Large intestine (tissue), 12 donors: ENCODE data around the gene MYH7. TPM values are rescaled to one million over a fixed set of nuclear protein-coding genes. Genes with fewer than 3 reads are reported as not detected.

Source experiments
- DNase-seq, 2 donors: peaks; one replicate each; pipeline versions ENCODE4 v3.0.0 to v3.0.0-alpha.2; 2013
- H3K27ac ChIP-seq: one replicate; pipeline ENCODE4 v1.5.1; 2013; ENCODE audit warnings: low read length
- H3K27me3 ChIP-seq: 2 replicates; pipeline ENCODE4 v1.6.1; 2013; ENCODE audit warnings: low read length; ENCODE audit not compliant: control insufficient read depth, insufficient read depth
- H3K36me3 ChIP-seq: 2 replicates; pipeline ENCODE4 v1.6.1; 2013; ENCODE audit warnings: low read length; ENCODE audit not compliant: control insufficient read depth, insufficient read depth
- H3K4me1 ChIP-seq: one replicate; pipeline ENCODE4 v1.6.1; 2013; ENCODE audit warnings: low read length; ENCODE audit not compliant: control insufficient read depth, insufficient read depth
- H3K4me3 ChIP-seq: one replicate; pipeline ENCODE4 v1.5.1; 2013; ENCODE audit warnings: low read length
- H3K9me3 ChIP-seq: one replicate; pipeline ENCODE4 v1.6.1; 2013; ENCODE audit warnings: mild to moderate bottlenecking, low read depth, low read length, moderate library complexity; ENCODE audit not compliant: control insufficient read depth
- WGBS: methylation state at CpG from one replicate; pipeline ENCODE4 v1.1.5; 2013; ENCODE audit warnings: low lambda C conversion rate; ENCODE audit not compliant: insufficient coverage; 5-methylcytosine and 5-hydroxymethylcytosine counted together
- long read RNA-seq, 11 donors: transcript quantifications; one replicate each; lab custom pipeline, GENCODE V29; 2026
- polyA plus RNA-seq: library from polyadenylated mRNA; unstranded; fragments of 120-200 nt; gene quantifications from one replicate; pipeline ENCODE4 v1.2.1, GENCODE V29; 2013

MYH7 gene
- polyA plus RNA-seq, result 0.91 TPM
- long read RNA-seq, donor 1, result 0 reads
- long read RNA-seq, donor 2, result 0 reads
- long read RNA-seq, donor 3, result 0 reads
- long read RNA-seq, donor 4, result 0 reads
- long read RNA-seq, donor 5, result 0 reads
- long read RNA-seq, donor 6, result 0 reads
- long read RNA-seq, donor 7, result 0 reads
- long read RNA-seq, donor 8, result 0 reads
- long read RNA-seq, donor 9, result 0 reads
- long read RNA-seq, donor 10, result 0 reads
- long read RNA-seq, donor 11, result 0 reads

DNA sequence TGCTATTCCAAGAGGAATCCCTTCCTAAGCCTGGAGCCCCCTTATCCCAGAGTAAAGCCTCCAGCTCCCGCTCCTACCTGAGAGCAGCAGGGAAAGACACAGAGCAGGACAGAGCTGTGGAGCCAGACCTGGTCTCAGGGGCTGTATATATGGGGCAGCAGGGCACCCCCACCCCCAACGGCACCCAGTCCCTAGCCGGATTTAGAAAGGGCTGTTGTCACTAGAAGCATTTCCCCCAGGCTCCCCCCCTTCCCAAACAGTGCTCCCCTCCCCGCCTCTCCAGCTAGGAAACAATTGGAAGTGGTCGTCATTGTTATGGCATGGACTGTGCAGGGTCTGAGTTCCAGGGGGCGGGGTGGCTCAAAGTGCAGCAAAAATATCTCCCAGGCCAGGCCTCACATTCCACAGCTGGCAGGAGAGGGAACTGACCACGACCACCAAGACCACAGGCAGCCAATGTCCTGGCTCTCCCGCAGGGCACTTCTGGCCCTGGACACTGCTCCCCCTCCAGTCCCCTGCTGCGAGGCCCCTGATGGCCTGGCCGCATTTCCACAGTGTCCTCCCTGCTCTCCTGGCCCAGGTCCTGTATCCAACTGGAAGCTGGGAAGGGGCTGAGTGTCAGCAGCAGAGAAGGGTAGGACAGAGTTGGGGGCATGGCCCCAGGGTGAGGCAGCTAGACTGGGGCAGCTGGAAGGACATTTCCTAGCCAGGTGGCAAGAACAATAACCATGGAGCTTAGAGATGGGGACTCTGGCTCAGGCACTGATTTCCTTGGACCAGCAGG is at the start of gene MYH7:
Gene MYH7, minus strand, starts transcription at position 118 of the 784 bp plus-strand sequence. CDS start 1,928 bp downstream, outside the sequence.
- WGBS, result no CpG with 5 or more reads among the region's 10 CpGs
- no peaks in the 10 kb centered on the region for H3K9me3 ChIP-seq
- peaks cover 5% of the 10 kb centered on the region for H3K4me1 ChIP-seq
- H3K4me3 ChIP-seq, result no peak within 1 kb of the TSS
- H3K27ac ChIP-seq, result peak within 1 kb of the TSS; percentile 30
- no peak for DNase-seq
- no peaks in the 10 kb centered on the region for H3K27me3 ChIP-seq
- no peaks in the 10 kb centered on the region for H3K36me3 ChIP-seq

DNA sequence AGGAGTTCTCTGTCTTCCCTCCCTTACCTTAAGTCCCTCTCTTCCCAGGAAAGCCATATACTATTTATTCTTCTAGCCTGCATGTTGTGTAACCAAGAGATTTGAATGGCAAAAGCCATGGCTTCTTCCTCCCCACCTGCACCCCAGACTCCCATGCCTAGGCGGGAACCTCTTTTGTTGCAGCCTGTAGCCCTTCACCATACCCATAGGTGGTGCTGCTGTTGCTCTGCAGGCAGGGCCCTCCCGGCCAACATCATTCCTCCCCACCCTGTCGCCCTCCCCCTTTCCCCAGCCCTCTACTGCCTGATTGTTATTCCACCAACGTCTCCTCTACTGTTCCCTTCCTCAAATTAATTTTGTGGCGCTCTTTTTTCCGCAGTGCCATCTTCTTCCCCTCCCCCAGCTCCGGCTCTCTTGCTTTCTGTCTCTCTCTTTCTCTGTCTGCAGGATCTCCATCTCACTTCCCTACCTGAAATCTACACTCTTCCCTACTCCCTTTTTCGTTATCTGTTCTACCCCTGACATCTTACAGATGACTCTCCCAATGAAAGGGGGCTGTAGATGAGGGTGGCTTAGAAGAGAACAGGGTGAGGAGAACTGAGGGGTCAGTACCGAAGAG is 47.9 kb upstream of the MYH7 start:
- Histone ChIP-seq H3K27ac (no peak overlapping the region), H3K4me3 (no peak overlapping the region), H3K36me3 (peaks cover 32% of the 10 kb centered on the region), H3K27me3 (no peaks in the 10 kb centered on the region), H3K4me1 (peaks cover 10% of the 10 kb centered on the region), H3K9me3 (no peaks in the 10 kb centered on the region)
- no peak for DNase-seq
- WGBS, result 43% methylated on average over 4 of the region's 9 CpGs

DNA sequence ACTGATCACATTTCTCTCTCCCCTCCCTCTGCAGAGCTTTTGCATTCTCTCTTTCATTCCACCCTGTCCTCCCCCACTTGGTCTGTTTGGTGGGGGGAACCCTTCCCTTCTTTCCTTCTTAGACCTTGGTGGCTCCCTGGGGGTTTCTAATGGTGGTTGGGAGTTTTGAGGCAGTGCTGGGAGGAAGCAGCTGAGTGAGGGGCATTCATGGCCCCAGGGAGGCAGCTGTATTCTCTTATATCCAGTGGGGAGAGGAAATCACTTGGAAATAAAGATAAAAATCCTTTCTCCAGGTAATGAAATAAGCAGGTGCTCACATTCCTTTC is 47.3 kb upstream of the MYH7 start:
- no peak overlapping the region for H3K4me3 ChIP-seq
- H3K9me3 ChIP-seq, result no peaks in the 10 kb centered on the region
- no peak for DNase-seq
- no peak overlapping the region for H3K27ac ChIP-seq
- H3K27me3 ChIP-seq, result no peaks in the 10 kb centered on the region
- peaks cover 10% of the 10 kb centered on the region for H3K4me1 ChIP-seq
- peaks cover 31% of the 10 kb centered on the region for H3K36me3 ChIP-seq

DNA sequence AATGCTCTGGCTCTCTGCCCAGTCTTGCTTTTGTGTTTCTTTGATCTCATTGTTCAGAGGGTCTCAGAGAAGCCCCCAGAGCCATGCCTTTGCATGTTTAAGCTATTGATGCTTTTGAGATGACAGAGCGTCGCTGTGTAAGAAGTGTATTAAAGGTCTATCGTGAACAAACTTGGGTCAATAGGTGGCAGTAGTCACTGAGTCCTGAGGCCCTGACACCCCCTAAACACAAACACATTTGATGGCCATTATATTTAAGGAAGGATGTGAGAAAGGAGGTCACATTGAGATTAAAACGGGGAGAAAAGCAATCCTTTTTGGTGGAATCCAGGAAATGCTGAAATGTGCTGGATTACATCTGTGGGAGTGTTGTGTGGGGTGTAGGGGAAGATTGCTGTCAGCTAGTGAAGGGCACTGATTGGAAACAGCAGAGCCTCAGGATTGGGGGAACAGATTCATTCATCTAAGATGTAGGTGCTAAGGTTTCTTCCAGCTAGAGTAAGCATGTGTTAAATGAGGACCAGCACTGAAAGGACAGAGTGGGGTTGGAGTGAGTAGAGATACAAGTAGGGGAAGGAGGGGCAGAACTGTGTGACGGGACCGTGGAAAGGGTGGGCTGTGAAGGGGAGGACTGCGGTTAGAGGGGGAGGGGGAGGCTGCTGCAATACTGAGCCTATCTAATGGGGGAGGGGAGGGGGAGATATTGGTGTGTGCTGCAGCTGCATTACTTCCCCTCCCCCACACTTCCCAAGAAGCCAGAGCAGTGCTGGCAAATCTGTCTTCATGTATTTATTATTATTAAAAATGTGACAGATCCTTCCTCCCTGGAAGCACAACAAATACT is 46.7 kb upstream of the MYH7 start:
- H3K9me3 ChIP-seq, result no peaks in the 10 kb centered on the region
- no peaks in the 10 kb centered on the region for H3K27me3 ChIP-seq
- peaks cover 36% of the 10 kb centered on the region for H3K36me3 ChIP-seq
- peaks cover 10% of the 10 kb centered on the region for H3K4me1 ChIP-seq
- H3K4me3 ChIP-seq, result no peak overlapping the region
- no peak for DNase-seq
- H3K27ac ChIP-seq, result no peak overlapping the region
- 60% methylated on average over 1 of the region's 7 CpGs for WGBS

DNA sequence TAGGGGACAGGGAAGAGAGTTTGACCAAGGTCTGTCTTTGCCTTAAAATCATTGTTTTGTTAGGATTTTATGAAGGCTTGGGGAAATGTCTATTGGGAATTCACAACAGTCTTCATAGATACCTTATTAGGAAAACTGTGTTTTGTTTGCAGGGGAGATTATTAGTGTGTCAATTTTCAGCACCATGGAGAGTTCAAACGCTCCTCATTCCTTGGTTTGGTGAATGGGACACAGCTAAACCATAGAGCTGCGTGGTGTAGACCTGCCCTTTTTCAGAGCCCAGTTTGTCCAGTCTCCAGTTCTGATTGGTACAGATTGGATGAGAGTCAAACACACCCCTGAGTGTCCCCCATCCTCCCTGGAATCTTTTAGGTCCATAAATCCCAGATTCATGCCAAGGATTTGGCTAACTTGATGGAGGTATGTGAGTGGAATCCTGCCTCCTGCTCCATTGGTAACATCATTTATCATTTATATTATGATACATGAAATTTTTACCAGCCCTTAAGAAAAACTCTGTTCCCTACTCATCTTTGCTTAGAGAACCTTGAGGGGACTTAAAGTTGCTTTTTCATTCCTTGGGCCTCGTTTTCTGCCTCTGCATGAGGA is 46.0 kb upstream of the MYH7 start:
- no peaks in the 10 kb centered on the region for H3K27me3 ChIP-seq
- H3K4me1 ChIP-seq, result peaks cover 10% of the 10 kb centered on the region
- no peak overlapping the region for H3K27ac ChIP-seq
- no peak overlapping the region for H3K4me3 ChIP-seq
- DNase-seq, result peak in 1 of 2 donors; percentile 14
- peaks cover 37% of the 10 kb centered on the region for H3K36me3 ChIP-seq
- WGBS, result 100% methylated on average over 1 of the region's 3 CpGs
- H3K9me3 ChIP-seq, result no peaks in the 10 kb centered on the region

DNA sequence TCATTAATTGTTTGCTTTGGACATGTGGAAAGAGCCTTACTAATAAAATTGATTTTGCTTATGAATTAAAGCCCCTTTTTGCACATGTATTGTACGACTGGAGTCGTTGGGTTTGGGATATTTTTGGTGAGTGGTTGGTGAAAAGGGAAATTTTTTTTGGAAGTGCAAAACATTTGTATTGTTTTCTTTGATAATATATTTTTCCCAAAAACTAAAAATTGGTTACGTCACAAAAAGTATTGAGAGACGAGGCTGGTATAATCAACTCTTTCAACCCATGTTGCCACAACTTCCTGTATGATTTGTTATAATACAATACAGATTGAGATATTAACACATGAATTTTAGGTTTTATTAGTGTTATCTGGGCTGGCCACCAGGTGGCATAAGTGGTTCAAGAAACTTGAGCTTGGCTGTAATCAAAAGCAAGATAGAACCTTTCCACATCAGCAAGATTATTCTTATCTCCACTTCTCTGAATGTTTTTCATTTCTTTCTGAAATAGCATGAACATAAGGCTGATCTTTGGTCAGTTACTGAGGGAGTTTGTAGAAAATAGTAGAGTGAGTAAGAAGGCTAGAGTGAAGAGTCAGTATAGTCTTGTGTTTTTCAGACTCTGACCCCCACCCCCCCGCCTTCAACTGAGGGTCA is 42.8 kb upstream of the MYH7 start:
- Histone ChIP-seq H3K4me1 (peaks cover 10% of the 10 kb centered on the region), H3K27ac (peak overlapping the region; percentile 82), H3K27me3 (no peaks in the 10 kb centered on the region), H3K4me3 (no peak overlapping the region), H3K36me3 (peaks cover 52% of the 10 kb centered on the region), H3K9me3 (no peaks in the 10 kb centered on the region)
- WGBS, result 69% methylated on average over 2 of the region's 5 CpGs
- DNase-seq, result peak; percentile 71 to 79

DNA sequence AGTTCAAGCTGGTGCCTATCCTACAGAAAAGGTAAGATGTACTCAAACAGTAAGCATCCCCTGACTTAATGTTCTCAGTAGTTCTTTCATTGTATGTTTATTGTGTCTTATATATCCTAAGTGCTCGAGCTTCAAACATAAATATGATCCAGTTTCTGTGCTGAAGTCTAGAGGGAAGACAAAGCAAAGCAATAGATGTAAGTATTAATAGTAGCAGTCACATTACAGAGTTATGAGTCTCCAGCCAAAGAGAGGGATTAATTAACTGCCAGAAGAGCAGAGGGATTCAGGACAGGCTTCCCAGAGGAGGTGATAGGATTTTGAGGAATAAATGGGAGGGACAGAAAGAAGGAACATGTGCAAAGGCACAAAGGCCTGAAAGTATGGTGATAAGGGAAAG is 35.5 kb upstream of the MYH7 start:
- H3K36me3 ChIP-seq, result peaks cover 36% of the 10 kb centered on the region
- no peaks in the 10 kb centered on the region for H3K9me3 ChIP-seq
- H3K27me3 ChIP-seq, result no peaks in the 10 kb centered on the region
- no peak overlapping the region for H3K27ac ChIP-seq
- H3K4me1 ChIP-seq, result peaks cover 4% of the 10 kb centered on the region
- no peak overlapping the region for H3K4me3 ChIP-seq
- DNase-seq, result no peak
- WGBS, result no CpG with 5 or more reads among the region's 1 CpG

DNA sequence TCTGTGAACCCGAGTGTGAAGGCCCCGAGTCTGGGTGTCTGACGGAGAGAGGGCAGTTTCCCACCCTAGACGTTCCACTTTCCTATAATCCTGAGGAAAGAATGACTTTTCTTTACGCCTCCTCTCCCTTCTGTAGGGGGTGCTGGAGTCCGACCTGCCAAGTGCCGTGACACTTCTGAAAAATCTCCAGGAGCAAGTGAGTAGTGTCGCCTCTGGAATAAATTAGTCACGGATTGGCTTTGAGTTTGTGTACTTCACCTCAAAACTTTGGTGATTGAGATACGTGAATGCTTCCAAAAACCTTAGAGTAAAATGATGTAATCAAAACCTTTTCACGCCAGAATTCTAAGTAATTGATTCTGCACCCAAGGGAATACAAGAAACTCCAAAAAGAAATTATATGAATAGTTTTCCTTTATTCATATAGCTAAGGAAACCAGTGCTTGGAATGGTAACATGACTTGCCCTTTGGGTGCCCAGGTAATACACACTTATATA is 34.5 kb upstream of the MYH7 start:
- Histone ChIP-seq H3K36me3 (peaks cover 26% of the 10 kb centered on the region), H3K4me1 (peaks cover 4% of the 10 kb centered on the region), H3K4me3 (peak overlapping the region; percentile 91), H3K27me3 (no peaks in the 10 kb centered on the region), H3K9me3 (no peaks in the 10 kb centered on the region), H3K27ac (peak overlapping the region; percentile 51)
- no CpG with 5 or more reads among the region's 11 CpGs for WGBS
- DNase-seq, result no peak

DNA sequence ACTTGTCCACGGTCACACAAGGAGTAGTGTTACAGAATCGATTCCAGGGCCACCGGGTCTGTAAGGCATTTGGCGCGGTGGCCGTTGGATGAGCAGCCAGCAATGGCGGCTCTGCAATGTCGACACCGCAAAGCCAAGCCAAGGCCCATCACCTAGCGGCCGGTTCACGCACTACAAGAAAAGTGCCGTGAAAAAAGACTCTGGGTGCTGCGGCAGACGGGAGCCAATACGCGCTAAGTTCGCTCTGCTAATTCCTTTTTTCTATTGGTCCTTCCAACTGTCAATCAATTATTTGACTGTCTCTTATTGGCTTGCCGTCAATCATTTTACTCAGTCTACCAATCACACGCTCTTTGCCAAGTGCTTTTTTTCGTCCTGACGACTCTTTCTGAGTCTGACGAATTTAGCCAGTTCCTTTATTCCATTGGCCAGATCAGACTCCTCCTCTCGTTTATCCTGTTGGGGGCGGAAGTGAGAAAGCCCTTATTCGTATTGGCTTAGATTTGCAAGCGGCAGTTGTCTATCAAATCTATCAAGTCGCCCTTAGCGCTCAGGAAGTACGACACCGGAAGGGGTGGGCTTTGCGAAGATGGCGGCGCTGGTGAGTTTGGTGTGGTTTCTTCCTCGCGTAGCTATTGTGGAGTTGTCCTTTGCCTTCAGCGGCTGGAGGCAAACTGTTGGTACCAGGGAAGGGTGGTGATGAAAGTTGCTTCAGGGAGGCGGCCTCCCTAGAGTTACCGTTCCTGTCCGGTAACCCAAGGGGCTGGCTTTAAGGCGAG is 33.9 kb upstream of the MYH7 start, which contains the start of gene NGDN:
Gene NGDN, plus strand, starts transcription at position 577 of the 779 bp plus-strand sequence. Its CDS starts 13 bp downstream, at position 590.
- no CpG with 5 or more reads among the region's 41 CpGs for WGBS
- H3K9me3 ChIP-seq, result no peaks in the 10 kb centered on the region
- H3K4me1 ChIP-seq, result peaks cover 4% of the 10 kb centered on the region
- peaks cover 21% of the 10 kb centered on the region for H3K36me3 ChIP-seq
- H3K27me3 ChIP-seq, result no peaks in the 10 kb centered on the region
- H3K27ac ChIP-seq, result peak within 1 kb of the TSS; percentile 51
- DNase-seq, result peak; percentile 99 to 100
- H3K4me3 ChIP-seq, result peak within 1 kb of the TSS; percentile 91
